B cell (primary cell): ENCODE results near the gene MAP7. TPM values are rescaled to one million over a fixed set of nuclear protein-coding genes. Genes with fewer than 3 reads are reported as not detected.

Source experiments
- ATAC-seq: fragments of 200-7000 bp; cut with Tn5 transposase; one replicate; pipeline ENCODE4 v1.10.0; 2021; ENCODE audit warnings: low read depth, mild to moderate bottlenecking, moderate number of reproducible peaks, moderate library complexity
- CTCF ChIA-PET: fragments of 350-600 bp; sonication (Branson Sonifier 250); formaldehyde crosslinking; loops from one replicate; lab custom pipeline; 2021; ENCODE audit warnings: antibody characterized with exemption, inconsistent platforms; lab: Charles Lee
- POLR2A ChIA-PET: fragments of 350-600 bp; sonication (Branson Sonifier 250); formaldehyde crosslinking; loops from one replicate; lab custom pipeline; 2021; ENCODE audit warnings: antibody characterized with exemption; lab: Charles Lee
- DNase-seq: peaks from one replicate; pipeline ENCODE4 v3.0.0; 2013
- H2AFZ ChIP-seq: 2 replicates; pipeline ENCODE4 v1.6.1; 2012; ENCODE audit warnings: mild to moderate bottlenecking, low read depth, low read length; ENCODE audit not compliant: insufficient read depth, poor library complexity, severe bottlenecking
- H3K27ac ChIP-seq, 2 donors: 1 replicate in 1 of 2; 2 replicates in 1 of 2; pipeline ENCODE4 v1.5.1; 2012 to 2013; ENCODE audit warnings: low read length in 2 of 2, mild to moderate bottlenecking in 2 of 2, moderate library complexity in 1 of 2
- H3K27me3 ChIP-seq, 4 experiments: fragments of 200-600 bp in 1 of 4; sonication (generic) in 1 of 4; replicated peaks in 1 of 4; 1 replicate in 2 of 4; 2 replicates in 2 of 4; pipeline versions ENCODE4 v1.6.1 to v1.7.0; 2013 to 2016; ENCODE audit warnings: low read length in 3 of 4, mild to moderate bottlenecking in 2 of 4, mixed read lengths in 1 of 4, moderate library complexity in 1 of 4; ENCODE audit not compliant: insufficient read depth in 4 of 4, control insufficient read depth in 3 of 4; ENCODE audit errors: control extremely low read depth in 1 of 4
- H3K36me3 ChIP-seq, 2 experiments: replicated peaks in 1 of 2; 1 replicate in 1 of 2; 2 replicates in 1 of 2; pipeline versions ENCODE4 v1.6.1 to v1.7.1; 2013; ENCODE audit warnings: low read length in 1 of 2; ENCODE audit not compliant: insufficient read depth in 2 of 2, control insufficient read depth in 1 of 2; ENCODE audit errors: control extremely low read depth in 1 of 2, extremely low read depth in 1 of 2
- H3K4me1 ChIP-seq, 2 donors: fragments of 200-600 bp in 1 of 2; sonication (generic) in 1 of 2; 1 replicate in 1 of 2; 2 replicates in 1 of 2; pipeline versions ENCODE4 v1.5.1 to v1.6.1; 2013 to 2017; ENCODE audit warnings: low read length in 2 of 2; ENCODE audit not compliant: control insufficient read depth in 2 of 2, insufficient read depth in 2 of 2
- H3K4me2 ChIP-seq: replicated peaks from 2 replicates; pipeline ENCODE3; 2012; ENCODE audit warnings: mild to moderate bottlenecking, low read depth, low read length; ENCODE audit not compliant: poor library complexity, severe bottlenecking
- H3K4me3 ChIP-seq, 5 experiments: fragments of 200-600 bp in 1 of 5; sonication (generic) in 1 of 5; 1 replicate in 3 of 5; 2 replicates in 2 of 5; pipeline versions ENCODE4 v1.5.1 to v1.7.0; 2011 to 2016; ENCODE audit warnings: low read length in 4 of 5, mild to moderate bottlenecking in 4 of 5, low read depth in 2 of 5, control low read depth in 1 of 5, moderate library complexity in 1 of 5; ENCODE audit not compliant: insufficient read depth in 1 of 5; ENCODE audit errors: control extremely low read depth in 1 of 5, extremely low read depth in 1 of 5
- H3K79me2 ChIP-seq: fragments of 200-600 bp; sonication (generic); one replicate; pipeline ENCODE4 v1.6.0; 2016; ENCODE audit warnings: low read length; ENCODE audit not compliant: control insufficient read depth, insufficient read depth
- H3K9ac ChIP-seq: fragments of 200-600 bp; sonication (generic); 2 replicates; pipeline ENCODE4 v1.6.1; 2017; ENCODE audit warnings: mild to moderate bottlenecking, low read length, moderate library complexity
- H3K9me3 ChIP-seq, 3 donors: one replicate each; pipeline versions ENCODE4 v1.6.1 to v1.7.1; 2013; ENCODE audit warnings: low read length in 2 of 3; ENCODE audit not compliant: control insufficient read depth in 2 of 3, insufficient read depth in 1 of 3; ENCODE audit errors: control extremely low read depth in 1 of 3
- H4K20me1 ChIP-seq: 2 replicates; pipeline ENCODE4 v1.6.0; 2012; ENCODE audit warnings: mild to moderate bottlenecking, low read length; ENCODE audit not compliant: insufficient read depth, control insufficient read depth, poor library complexity, severe bottlenecking
- H3K27ac Mint-ChIP-seq: one replicate; pipeline ENCODE4 v1.8.0; 2021; ENCODE audit warnings: mixed read lengths
- H3K27me3 Mint-ChIP-seq: one replicate; pipeline ENCODE4 v1.8.0; 2021; ENCODE audit warnings: mixed read lengths
- H3K4me1 Mint-ChIP-seq: one replicate; pipeline ENCODE4 v1.8.0; 2021; ENCODE audit warnings: mixed read lengths
- H3K4me3 Mint-ChIP-seq: one replicate; pipeline ENCODE4 v1.8.0; 2021; ENCODE audit warnings: mixed read lengths
- H3K9me3 Mint-ChIP-seq: one replicate; pipeline ENCODE4 v1.8.0; 2022; ENCODE audit warnings: mixed read lengths; ENCODE audit not compliant: insufficient read depth
- EZH2 ChIP-seq: IDR thresholded peaks from 2 replicates; pipeline ENCODE4 v1.6.1; 2012; ENCODE audit warnings: borderline replicate concordance, low read depth, mild to moderate bottlenecking, moderate library complexity, low read length; ENCODE audit not compliant: insufficient read depth, poor library complexity, severe bottlenecking
- WGBS: methylation state at CpG from one replicate; pipeline ENCODE4 v1.1.5; 2013; ENCODE audit warnings: missing lambda C conversion rate; ENCODE audit not compliant: insufficient coverage; 5-methylcytosine and 5-hydroxymethylcytosine counted together
- intact Hi-C: fragments of 100-400 bp; cut with micrococcal nuclease; formaldehyde crosslinking; loops from one replicate; pipeline ENCODE4 v1.10.0; 2022
- polyA plus RNA-seq: library from polyadenylated mRNA; depleted of rRNA; stranded (reverse); fragments of >200 nt; gene quantifications from 2 replicates; pipeline ENCODE4 v1.2.3, GENCODE V29; 2012
- total RNA-seq, 2 donors: library from RNA; stranded (reverse); fragments of 120-200 nt in 1 of 2; gene quantifications; 1 replicate in 1 of 2; 2 replicates in 1 of 2; pipeline versions ENCODE4 v1.2.3 to v1.2.4, GENCODE V29; 2013 to 2022
- TF ChIP-seq, protein P1 (sequence below): fragments of 200-600 bp; IDR thresholded peaks from one replicate; pipeline ENCODE4 v1.8.0; 2022; ENCODE audit warnings: antibody characterized with exemption, mild to moderate bottlenecking

Gene MAP7
- total and polyA plus RNA-seq, 2 donors (not counting 1 experiment from before 2014, with no cell fraction given), result 0.34 to 0.64 TPM

DNA sequence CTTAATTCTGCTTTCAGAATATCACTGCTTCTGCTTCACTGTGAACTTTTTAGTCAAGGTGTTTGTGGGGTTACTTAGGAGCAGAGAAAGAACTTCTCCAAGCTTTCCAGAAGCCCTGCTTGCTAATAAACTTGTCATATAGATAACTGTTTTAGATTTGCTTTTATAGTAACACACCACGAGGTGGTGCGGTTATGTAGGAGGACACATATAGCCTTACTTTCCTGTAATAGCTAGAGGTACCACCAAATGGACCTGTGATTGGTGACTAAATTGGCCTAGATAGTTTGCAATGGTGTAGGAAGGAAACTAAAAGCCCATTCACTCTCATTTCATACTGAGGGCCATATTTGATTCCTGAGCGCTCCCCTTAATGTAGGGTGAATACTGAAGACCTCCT, 208.3 kb downstream of the MAP7 start:
- Mint-ChIP-seq H3K4me1 (no peaks in the 10 kb centered on the region), H3K27me3 (no peaks in the 10 kb centered on the region), H3K4me3 (no peak overlapping the region), H3K9me3 (no peaks in the 10 kb centered on the region), H3K27ac (no peak overlapping the region)
- Histone ChIP-seq H4K20me1 (no peaks in the 10 kb centered on the region), H3K4me3 (no peak overlapping the region), H3K9me3 (no peaks in the 10 kb centered on the region), H3K36me3 (no peaks in the 10 kb centered on the region), H3K79me2 (no peaks in the 10 kb centered on the region), H3K4me2 (no peak overlapping the region), H3K27me3 (no peaks in the 10 kb centered on the region), H3K4me1 (no peaks in the 10 kb centered on the region), H3K9ac (no peak overlapping the region), H2AFZ (no peak overlapping the region), H3K27ac (no peak overlapping the region)
- WGBS, result no CpG with 5 or more reads among the region's 3 CpGs
- ChIA-PET POLR2A (no interaction called here), CTCF (no interaction called here)
- ATAC-seq, result no peak
- intact Hi-C loops, result no loop called here
- TF ChIP-seq, protein P1, sequence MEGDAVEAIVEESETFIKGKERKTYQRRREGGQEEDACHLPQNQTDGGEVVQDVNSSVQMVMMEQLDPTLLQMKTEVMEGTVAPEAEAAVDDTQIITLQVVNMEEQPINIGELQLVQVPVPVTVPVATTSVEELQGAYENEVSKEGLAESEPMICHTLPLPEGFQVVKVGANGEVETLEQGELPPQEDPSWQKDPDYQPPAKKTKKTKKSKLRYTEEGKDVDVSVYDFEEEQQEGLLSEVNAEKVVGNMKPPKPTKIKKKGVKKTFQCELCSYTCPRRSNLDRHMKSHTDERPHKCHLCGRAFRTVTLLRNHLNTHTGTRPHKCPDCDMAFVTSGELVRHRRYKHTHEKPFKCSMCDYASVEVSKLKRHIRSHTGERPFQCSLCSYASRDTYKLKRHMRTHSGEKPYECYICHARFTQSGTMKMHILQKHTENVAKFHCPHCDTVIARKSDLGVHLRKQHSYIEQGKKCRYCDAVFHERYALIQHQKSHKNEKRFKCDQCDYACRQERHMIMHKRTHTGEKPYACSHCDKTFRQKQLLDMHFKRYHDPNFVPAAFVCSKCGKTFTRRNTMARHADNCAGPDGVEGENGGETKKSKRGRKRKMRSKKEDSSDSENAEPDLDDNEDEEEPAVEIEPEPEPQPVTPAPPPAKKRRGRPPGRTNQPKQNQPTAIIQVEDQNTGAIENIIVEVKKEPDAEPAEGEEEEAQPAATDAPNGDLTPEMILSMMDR, result no peak
- no peak for DNase-seq

DNA sequence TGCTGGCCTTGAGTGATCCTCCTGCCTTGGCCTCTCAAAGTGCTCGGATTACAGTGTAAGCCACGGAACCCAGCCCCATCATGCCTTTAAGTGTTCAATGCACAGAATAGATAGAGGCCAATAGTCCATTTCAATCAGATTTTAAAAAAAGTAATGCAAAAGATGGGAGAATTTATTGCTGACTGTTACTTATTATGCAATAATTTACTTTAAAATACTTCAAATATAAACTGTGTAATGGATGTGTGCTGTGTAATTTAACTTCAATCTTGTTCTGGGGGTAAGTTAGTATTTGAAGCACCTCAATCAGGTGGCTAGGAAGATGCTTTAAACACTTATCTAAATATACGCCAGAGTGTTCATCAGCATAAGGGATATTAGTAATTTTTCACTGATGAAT, 208.9 kb downstream of the MAP7 start:
- TF ChIP-seq, protein P1, result no peak
- no peak for TF ChIP-seq EZH2
- no peak overlapping the region for H3K4me2 ChIP-seq
- no CpG with 5 or more reads among the region's 3 CpGs for WGBS
- H3K27me3 ChIP-seq, result no peaks in the 10 kb centered on the region
- intact Hi-C loops, result no loop called here
- H3K27me3 Mint-ChIP-seq, result no peaks in the 10 kb centered on the region
- H2AFZ ChIP-seq, result no peak overlapping the region
- H3K4me3 ChIP-seq, result no peak overlapping the region
- no peaks in the 10 kb centered on the region for H3K4me1 Mint-ChIP-seq
- ChIA-PET CTCF (no interaction called here), POLR2A (no interaction called here)
- no peaks in the 10 kb centered on the region for H3K9me3 Mint-ChIP-seq
- H3K27ac Mint-ChIP-seq, result no peak overlapping the region
- H3K36me3 ChIP-seq, result no peaks in the 10 kb centered on the region
- H3K79me2 ChIP-seq, result no peaks in the 10 kb centered on the region
- H4K20me1 ChIP-seq, result no peaks in the 10 kb centered on the region
- no peak overlapping the region for H3K9ac ChIP-seq
- H3K27ac ChIP-seq, result no peak overlapping the region
- DNase-seq (no peak), ATAC-seq (no peak)
- no peak overlapping the region for H3K4me3 Mint-ChIP-seq
- H3K4me1 ChIP-seq, result no peaks in the 10 kb centered on the region
- no peaks in the 10 kb centered on the region for H3K9me3 ChIP-seq
